IPS DF 19.7 (cell line): ENCODE data around the gene CCDC17.

Experiments used
- DNase-seq: peaks from one replicate; pipeline ENCODE4 v3.0.0-alpha.2; 2013; ENCODE audit warnings: low read depth, low spot score

The CCDC17 gene

DNA sequence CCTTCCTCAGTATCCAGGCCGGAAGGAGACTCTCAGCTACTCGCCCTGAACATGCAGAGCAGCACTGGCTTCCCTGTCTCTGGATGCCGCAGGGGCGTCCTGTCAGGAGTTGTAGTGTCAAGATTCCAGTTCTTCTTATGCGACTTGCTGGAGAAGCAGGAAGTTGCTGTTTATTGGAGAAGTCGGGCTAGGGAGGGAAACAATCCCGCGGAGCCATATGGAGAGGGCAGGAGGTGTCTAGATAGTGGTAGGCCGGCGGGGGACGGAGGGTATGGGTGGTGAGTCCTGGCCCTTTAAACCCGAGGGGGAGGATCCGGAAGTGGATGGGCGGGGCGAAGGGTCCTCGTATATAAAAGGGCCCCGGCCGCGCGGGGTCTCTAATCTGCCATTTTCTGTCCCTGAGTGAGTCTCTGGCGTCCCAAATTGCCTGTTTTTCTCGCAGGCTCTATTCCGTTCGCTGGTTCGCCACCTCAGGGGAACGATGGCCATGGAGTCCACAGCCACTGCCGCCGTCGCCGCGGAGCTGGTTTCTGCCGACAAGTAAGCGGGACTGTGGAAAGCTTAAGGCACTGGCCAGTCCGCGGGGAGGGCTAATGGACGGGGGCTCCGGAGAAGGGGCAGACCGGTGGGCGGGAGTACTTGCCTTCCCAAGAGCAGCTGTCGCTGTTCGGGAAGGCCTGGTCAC is 40.0 kb downstream of the CCDC17 start, which contains the start of gene NASP:
NASP (plus strand) TSS at position 376 of the 685 bp plus-strand sequence; CDS start at position 482, 106 bp downstream.
- DNase-seq, result no peak

DNA sequence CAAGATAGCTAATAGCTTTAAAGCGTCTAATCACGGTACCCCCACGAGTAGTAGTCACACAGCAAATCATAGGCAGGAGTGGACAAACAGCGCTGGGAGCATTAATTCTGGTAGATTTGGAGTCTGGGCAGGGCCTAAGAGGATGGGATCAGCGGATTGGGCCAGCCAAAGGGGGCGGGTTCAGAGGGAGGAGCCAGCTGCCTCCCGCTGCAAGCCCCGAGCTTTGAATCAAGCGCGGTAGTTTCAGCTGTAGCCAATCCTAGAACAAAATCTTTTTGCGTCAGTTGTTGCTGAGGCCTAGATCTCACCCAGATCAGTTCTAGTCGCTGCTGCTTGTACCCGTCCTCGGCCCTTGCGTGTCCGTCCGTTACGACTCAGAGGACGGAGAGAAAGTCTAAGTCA is 40.6 kb downstream of the CCDC17 start:
- DNase-seq, result peak; percentile 90

GRCh38 chr1:45574105-45574626 is 49.7 kb downstream of the CCDC17 start:
- DNase-seq, result no peak

DNA sequence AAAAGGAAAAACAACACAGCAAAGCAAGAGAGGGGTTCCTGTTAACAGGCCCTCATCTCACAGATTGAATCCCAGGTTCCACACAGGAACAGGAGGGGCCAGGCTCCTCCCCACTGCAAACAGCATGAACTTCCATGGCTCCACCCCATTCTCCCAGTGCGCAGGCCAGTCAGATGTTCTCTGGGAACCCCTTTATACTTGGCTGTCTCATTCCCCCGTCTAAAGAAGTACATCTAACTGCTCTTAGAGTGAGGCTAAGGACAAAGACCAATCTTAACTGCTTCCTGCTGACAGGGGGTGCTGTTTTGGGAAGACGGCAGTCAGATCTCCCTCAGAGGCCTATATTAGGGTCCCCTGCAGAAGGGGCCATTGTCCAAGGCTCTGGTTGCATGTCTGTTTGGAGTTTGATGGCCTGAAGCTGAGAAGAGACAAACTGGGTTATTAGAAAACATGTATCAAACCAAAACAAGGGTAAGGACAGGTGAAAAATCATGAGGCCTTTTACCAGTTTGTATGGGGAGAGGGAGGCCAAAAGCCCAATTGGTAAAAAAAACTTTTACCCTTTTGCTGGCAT is 50.5 kb downstream of the CCDC17 start:
- no peak for DNase-seq

- no peak for DNase-seq
Measured at GRCh38 chr1:45570631-45571030, 53.2 kb downstream of the CCDC17 start.
